Measurements from ENCODE around the gene MICALL2.

Gene MICALL2

DNA sequence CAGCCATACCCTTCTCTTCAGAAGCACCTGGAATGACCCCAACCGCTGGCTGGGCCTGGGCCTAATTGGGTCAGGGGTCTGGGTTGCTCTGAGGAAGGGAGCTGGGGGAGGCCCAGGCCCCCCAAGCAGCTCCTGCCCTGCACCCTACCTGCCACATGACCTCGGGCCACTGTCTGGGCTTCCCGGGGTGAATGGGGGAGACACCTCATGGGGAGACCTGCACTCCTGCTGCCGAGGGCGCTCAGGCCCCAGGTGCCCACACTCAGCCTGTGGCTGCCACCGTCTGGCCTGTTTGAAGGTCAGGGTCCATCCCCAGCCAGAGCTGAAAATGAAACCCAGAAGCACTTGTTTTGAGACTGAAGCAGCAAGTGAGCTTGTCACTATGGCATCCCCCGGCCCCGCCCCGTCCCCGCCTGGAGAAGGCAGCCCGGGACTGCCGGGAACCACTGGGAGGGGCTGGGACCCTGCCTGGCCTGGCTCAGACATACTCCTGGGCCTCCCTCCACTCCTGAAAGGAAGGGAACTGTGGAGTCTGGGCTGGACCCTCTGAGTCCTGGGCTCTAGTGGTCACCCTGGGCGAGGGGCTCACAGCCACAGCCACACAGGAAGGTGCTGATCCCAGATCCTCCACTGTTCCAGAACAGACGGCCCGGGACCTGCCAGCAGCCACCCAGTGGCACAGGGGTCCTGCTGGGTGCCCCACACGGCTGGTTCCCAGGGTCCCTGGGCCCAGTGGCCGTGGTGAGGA, 7.4 kb upstream of the MICALL2 start:
- FAIRE-seq = no peak

- FAIRE-seq = no peak
Measured at GRCh38 chr7:1464694-1465093, 5.4 kb upstream of the MICALL2 start.

- FAIRE-seq = no peak
Measured at GRCh38 chr7:1463676-1464223, 4.5 kb upstream of the MICALL2 start.

- no peak for FAIRE-seq
Measured at GRCh38 chr7:1461646-1462375, 2.5 kb upstream of the MICALL2 start.

GRCh38 chr7:1460821-1461645, 1.8 kb upstream of the MICALL2 start:
- no peak for FAIRE-seq

GRCh38 chr7:1459920-1460820, 900 bp upstream of the MICALL2 start:
- no peak for FAIRE-seq

DNA sequence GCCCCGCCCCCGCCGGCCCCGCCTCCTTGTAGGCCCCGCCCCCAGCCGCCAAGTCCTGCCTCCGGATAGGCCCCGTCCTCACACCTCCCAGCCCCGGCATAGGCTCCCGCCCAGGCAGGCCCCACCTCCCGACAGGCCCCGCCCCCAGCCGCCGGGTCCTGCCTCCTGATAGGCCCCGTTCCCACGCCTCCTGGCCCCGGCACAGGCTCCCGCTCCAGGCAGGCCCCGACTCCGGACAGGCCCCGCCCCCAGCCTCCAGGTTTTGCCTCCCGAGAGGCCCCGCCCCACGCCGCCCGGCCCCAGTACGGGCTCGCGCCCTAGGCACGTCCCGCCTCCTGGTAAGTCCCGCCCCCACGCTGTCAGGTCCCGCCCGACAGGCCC, 232 bp upstream of the MICALL2 start:
- no peak for FAIRE-seq

DNA sequence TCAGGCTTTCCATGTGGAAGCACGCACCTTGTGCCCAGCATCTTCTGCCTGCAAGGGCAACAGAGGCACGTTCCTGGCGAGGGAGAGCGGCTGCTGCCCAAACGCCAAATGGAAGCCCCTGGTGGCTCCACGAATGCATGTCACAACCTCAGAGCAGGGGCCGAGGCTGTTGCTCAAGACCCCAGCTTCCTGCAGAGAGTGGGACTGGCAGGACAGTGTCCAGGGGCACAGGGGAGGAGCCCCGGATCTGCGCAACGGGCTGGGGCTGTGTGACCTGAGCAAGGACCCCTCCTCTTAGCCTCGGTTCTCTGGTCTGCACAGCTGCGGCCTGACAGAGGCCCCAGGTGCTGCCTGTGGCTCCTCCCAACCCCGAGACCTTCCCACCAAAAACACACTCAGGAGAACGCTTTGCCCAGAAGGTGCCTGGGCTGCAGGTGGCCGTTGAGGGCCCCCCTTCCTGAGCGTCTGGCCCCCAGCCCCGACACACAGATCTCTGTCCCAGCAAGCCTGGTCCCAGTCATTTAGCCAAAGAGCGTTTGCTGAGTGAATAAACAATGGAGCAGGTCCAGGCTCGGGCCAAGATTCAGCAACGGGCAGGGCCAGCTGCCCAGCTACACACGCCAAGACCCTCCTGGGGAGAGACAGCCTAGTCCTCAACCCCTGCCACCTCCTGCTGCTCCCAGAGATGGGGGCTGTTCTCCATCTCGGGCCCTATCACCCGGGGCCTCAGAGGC, 1.2 kb downstream of the MICALL2 start:
- no peak for FAIRE-seq

- FAIRE-seq = no peak
Measured at GRCh38 chr7:1457059-1457948, 2.0 kb downstream of the MICALL2 start.

DNA sequence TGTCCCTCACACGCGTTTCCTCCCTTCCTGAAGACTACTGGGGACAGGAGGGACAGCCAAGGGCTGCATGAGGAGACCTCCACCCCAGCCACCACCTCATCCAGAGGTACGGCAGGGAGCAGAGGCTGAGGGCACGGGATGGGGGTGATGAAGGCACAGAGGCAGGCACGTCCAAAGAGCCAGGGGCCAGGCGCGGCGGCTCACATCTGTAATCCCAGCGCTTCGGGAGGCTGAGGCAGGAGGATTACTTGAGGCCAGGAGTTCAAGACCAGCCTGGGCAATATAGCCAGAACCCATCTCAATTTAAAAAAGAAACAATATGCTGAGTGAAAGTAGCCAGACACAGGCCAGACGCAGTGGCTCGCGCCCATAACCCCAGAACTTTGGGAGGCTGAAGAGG, 3.3 kb downstream of the MICALL2 start:
- FAIRE-seq = no peak

- FAIRE-seq = no peak
Measured at GRCh38 chr7:1455241-1455939, 3.9 kb downstream of the MICALL2 start.

DNA sequence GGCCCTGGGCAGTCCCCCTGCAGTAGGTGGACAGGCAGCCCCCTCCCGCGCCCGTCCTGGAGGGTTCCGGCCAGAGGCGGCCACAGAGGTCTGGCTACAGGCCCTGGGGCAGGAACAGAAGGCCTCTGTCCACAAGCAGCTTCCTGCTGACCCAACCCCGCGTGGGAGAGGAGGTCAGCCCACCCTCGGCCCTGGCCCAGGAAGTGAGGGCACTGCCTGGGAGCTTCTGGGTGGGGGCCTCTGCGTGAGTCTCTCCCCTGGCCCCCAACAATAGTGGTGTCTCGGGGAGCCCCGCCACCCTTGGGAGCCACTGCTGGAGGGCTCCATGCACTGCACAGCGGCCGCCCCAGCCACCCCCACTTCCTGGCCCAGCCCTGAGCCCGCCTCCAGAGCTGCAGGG, 4.7 kb downstream of the MICALL2 start:
- FAIRE-seq = no peak

DNA sequence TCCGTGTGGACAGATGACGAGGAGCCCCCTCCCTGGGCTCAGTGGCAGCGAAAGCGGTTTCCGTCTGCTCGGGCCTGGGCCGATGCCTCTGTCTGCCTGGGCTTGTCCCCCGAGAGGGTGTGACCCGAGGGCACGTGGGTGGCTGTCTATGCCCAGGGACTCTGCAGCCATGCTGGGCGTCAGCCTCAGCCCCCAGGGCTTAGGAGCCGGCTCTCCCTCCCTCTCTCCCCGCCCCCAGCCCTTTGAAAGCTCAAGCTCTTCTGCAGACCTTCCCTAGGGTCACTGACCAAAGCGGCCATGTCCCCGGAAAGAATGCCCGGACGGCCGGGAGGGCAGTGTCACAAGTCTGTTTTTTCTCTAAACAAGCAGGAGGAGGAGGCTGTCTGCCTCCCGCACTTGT, 7.1 kb downstream of the MICALL2 start:
- no peak for FAIRE-seq

GRCh38 chr7:1450987-1451386, 8.3 kb downstream of the MICALL2 start:
- FAIRE-seq = no peak

DNA sequence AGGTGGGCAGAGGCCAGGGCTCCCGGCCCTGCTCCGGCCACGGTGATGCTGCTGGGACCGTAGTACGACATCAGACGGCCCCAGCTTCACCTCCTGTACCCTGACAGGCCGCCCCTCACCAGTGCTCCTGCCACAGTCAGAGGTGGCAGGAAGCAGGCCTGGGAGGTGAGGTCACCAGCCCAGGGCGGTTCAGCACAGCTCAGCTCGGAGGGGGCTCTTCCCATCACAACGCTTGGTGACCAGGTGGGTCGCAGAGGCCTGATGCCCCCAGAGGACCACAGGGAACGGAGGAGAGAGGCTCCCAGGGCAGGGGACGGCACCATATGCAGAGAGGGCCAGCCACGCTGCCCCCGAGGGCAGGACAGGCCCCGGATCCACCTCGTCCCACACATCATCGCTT, 8.8 kb downstream of the MICALL2 start:
- no peak for FAIRE-seq

GRCh38 chr7:1449951-1450350, 9.3 kb downstream of the MICALL2 start:
- no peak for FAIRE-seq

DNA sequence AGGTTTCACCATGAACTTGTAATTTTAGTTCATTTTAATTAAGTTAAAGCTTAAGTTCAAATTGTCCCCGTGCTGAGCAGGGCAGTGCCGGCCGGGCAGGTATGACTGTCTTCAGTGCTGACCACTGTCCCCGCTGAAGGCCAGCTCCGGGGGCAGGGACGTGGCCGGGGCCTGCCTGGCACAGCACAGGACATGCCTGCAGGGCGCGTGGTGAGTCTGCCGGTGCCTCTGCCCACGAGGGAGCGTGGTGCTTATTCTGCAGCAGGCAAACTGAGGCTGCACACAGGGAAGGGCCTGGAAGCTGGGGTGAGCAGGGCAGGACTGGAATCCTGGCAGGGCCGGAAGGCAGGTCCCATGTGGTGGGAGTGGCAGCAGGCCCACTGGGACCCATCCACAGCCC, 9.8 kb downstream of the MICALL2 start:
- no peak for FAIRE-seq

DNA sequence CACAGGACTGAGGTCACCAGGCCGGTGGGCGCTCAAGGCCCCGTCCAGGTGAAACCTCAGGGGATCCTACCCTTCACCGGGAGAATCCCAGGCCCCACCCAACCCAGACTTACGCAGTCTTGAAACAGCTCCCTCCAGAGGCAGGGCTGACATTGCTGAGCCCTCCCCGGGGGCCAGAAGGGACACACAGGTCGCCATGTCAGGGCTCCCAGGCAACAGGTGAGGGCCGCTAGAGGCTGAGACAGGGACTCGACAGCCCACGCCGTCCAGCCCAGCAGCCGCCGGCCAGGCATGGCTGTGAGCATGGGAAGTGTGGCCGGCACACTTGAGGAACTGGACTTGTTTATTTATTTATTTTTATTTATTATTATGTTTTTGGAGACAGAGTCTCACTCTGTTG, 10.3 kb downstream of the MICALL2 start:
- no peak for FAIRE-seq

DNA sequence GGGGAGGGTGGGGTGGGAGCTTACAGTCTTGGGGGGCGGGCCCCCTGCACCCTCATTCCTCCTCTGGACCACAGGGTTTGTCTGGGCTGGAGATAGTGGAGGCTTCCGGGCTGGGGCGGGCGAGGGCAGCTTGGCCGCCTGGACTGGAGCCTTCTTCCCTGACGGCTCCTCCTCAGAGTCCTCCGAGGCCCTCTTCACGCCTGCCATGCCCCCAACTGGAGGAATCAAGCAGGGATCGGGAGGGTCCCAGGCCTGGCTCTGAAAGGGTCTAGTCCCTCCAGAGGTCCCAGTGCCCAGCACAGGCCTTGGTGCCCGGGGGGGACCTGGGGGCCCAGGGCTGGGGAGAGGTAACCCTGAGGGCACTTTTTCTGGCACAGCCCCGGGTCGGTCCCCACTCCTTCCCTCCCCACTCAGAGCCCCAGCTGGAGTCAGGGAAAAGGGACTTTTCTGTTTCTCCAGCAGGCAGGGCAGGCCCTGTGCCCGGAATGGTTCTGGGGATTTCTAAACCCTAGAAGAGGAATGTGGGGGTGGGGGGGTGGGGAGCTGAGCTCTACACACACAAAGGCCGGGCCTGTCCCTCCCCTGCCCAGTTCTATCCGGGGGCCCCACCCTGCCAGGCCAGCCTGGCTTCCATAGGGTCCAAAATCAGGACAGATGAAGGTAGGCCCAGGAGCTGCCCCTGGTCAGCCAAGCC, 11.6 kb downstream of the MICALL2 start:
- FAIRE-seq = no peak

Data from islet of Langerhans (tissue), 1 donor.